HG02759 (cell line): Measurements from ENCODE around the gene BLID.

ENCODE experiments used
- ATAC-seq: cut with Tn5 transposase; IDR thresholded peaks from one replicate; pipeline ENCODE4 v1.9.1; 2021; ENCODE audit warnings: mild to moderate bottlenecking, moderate library complexity; ENCODE audit not compliant: unreplicated experiment

BLID gene

GRCh38 chr11:122115524-122116379, at the start of gene BLID:
Gene BLID (minus strand): TSS chr11:122116215. CDS start chr11:122115922, 293 bp downstream.
- no peak for ATAC-seq

DNA sequence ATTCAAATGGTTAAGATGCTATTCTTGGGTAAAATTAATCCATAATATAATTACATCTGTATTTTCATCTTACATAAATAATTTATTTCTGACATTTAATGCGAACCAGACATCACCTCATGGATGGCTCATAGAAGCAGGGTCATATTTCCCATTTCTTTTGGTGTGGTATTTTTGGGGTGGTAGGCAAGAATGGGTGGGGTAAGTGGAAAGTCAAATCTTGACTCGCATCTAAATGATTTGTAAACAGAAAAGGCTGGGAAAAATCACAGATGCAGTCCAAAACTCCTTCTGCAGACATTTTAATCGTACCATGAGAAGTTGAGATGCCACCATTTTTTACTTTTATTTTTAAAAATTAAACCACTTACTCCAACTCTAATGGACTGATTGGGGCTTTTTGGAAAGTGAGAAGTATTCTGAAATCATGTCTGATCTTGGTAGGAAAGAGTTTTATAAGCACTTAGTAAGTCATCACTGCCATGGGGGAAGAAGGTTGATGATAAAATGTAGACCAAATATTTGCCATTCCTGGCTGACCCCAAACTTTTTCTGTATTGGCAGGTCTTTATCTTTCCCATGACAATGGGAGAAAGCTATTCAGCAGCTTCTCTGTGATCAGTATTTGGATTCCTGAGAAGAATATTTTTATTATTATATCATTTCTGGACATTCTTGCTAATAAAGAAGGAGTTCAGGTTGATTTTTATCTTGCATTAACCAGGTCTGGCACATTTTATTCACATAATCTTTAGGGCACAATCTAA, 47.2 kb upstream of the BLID start:
- no peak for ATAC-seq

- no peak for ATAC-seq
Observed at GRCh38 chr11:122162095-122162494, 46.1 kb upstream of the BLID start.

- ATAC-seq, result no peak
Observed at GRCh38 chr11:122160841-122161590, 45.0 kb upstream of the BLID start.

GRCh38 chr11:122159861-122160260, 43.8 kb upstream of the BLID start:
- no peak for ATAC-seq

GRCh38 chr11:122159173-122159721, 43.2 kb upstream of the BLID start:
- ATAC-seq, result no peak

DNA sequence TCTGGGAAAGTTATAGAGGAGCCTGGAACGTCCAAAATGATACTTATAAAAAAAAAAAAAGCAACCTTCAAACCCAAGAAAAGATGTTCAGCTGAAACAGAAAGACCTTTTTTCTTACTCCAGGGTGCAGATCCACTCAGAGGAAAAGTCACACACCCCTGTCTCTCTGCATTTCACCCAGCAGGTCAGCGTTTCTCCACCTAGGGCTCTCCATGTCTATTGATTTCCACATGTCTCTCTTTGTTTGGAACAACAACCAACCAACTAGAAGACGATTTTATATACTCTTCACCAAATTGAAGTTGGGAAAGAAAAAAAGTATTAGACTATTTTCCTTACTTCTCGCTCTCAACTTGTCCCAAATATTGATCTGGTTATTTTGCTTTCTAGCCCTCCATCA, 42.2 kb upstream of the BLID start:
- ATAC-seq, result no peak

DNA sequence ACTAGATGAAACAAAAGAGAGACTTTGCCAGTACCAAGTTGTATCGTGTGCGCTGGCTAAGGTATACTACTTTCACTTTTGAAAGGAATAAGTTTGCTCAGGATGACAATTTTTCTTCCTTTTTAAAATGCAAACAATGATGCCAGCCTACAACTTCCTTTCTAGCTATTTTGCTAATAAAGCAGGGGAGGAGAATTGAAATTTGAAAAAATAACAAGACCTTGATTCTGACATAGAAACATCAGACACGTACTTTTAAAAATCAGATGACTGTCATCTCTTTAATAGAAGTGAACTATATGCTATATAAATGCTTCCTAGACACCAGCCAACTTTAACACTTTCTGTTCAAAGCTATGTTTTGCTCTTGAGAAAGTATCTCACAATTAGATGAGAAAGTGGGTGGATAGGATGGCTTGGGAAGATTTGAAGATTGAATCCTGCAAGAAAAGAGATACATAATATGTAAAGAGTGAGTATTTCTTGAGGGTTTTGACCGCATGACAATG, 41.7 kb upstream of the BLID start:
- no peak for ATAC-seq

DNA sequence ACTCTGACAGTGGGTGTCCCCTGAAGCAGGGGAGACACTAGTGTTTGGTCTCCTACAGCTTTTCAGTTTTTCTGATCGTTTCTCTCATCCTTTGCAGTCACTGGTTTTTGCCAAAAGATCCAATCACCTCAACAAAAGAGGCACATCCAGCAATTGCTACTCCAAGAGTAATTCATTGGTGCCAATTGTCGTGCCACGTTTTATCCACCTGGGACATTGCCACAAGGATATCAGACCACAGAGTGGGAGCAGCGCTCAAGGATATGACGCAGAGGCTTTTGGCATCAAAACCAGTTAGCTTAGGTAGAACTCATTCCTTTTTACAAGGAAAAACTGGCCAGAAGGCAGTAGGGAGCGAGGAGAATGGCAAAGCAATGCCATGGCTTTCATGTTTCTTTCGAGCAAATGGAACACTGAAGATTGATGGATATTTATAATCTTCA, 40.9 kb upstream of the BLID start:
- no peak for ATAC-seq

GRCh38 chr11:122155765-122156527, 39.9 kb upstream of the BLID start:
- ATAC-seq, result no peak

DNA sequence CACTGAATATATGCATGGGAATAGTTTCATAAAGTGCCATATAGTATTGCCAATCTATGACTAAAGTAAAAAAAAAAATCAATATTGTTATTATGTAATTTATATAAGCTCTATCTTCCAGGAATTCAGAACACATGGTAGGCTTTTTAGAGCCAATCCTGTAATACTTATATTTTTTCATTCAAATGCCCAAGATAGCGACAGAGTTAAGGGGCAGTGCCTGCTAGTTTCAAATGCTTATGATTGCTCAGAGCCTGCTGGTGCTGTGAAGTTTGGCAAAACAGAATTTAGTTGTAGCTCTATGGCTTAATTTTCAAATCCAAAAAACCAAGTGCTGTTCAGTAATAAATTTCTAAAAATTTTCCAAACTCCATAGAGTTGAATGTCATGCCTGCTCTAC, 39.0 kb upstream of the BLID start:
- ATAC-seq, result no peak

GRCh38 chr11:122154227-122154626, 38.2 kb upstream of the BLID start:
- no peak for ATAC-seq

- ATAC-seq, result no peak
Observed at GRCh38 chr11:122153746-122154145, 37.7 kb upstream of the BLID start.

DNA sequence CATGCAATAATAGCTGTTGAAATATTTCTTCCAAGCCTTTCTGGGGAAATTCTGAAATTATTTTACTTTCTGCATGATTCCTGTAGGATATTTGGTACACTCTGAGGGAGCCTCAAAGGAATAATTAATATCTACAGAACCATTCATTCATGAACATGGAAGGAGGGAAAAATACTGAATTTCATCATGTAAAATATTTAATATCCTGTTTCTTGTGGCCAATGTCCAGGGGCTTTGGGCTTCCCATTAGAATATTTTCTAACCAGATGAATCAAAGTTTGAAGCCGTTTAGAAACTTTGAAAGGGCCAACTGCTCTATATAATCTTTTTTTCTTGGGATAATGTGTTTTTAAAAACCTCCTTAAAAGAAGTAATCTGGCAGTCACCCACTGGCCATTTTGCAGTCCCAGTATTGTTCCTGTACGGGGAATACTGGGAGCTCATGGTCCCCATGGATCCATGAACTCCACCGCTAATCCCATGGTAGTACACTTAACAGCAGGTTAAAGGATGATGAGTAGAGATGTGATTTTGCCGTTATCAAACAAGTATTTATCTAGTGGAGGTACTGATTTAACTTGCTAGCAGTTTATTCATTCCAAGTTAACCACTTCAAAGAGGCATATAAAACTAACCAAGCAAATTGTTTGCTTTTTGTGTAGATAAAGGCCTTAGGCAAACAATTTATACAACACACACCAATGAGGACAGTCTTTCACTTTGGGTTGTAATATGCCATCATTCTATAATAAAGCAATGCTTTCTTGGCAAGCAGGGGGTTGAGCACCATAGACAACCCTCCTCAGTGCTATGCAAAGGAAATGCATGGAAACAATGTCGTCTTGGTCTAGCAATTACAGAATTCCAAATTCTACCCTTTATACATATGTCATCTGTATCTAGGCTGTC, 34.5 kb upstream of the BLID start:
- ATAC-seq, result no peak

- ATAC-seq, result no peak
Observed at GRCh38 chr11:122149202-122149601, 33.2 kb upstream of the BLID start.

GRCh38 chr11:122146475-122146874, 30.5 kb upstream of the BLID start:
- ATAC-seq, result no peak

DNA sequence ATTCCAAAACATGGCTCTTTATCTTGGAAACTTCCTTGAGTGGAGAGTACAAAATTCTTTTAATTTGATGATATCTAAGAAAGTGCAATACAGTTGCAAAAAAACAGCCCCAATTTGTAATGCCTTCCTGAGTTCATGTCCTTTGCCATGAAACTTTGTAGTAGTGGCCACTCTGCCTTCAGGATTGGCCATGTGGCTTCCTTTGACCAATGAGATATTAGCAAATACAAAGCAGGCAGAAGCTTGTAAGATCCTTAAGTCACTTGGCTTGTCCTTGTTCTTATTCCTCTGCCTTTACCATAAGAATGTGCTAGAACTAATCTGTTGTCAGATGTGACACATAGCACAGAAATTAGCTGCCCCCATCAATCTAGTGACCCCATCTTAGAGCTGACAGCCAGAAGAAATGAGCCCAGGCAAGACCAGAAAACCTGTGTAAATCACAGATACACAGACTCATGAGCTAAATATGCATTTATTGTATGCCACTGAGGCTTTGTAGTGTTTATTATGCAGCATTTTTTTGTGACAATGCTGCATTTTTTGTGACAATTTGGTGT, 29.8 kb upstream of the BLID start:
- no peak for ATAC-seq

DNA sequence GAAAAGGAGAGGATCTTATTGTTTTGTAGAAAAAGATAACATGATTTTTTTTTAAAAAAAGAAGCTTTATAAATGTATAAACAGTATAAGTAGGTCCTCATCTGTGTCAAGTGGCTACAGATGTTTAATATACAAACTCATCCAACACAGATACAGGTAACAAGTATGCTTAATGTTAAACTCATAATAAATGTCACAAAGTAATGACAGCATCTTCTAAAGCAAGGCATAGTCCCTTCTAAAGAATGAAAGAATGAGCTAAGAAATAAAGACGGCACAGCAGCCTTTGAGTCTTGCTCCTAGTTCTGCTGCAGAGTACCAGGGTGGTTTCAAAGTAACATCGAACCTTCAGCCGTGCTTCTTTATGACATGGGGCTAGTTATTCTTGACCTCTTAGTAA, 28.7 kb upstream of the BLID start:
- ATAC-seq, result no peak

- ATAC-seq, result no peak
Observed at GRCh38 chr11:122141725-122142124, 25.7 kb upstream of the BLID start.
